GM12875 (cell line): ENCODE data around the gene LCN1.

Experiments
- H3K4me3 ChIP-seq: one replicate; pipeline ENCODE4 v1.5.1; 2011; ENCODE audit warnings: low read depth, low read length, control low read depth
- CTCF ChIP-seq: IDR thresholded peaks from 2 replicates; pipeline ENCODE4 v1.5.1; 2011; ENCODE audit warnings: low read depth, mild to moderate bottlenecking, control low read depth, inconsistent platforms, low read length, moderate library complexity, borderline replicate concordance; ENCODE audit not compliant: insufficient read depth

Gene LCN1

DNA sequence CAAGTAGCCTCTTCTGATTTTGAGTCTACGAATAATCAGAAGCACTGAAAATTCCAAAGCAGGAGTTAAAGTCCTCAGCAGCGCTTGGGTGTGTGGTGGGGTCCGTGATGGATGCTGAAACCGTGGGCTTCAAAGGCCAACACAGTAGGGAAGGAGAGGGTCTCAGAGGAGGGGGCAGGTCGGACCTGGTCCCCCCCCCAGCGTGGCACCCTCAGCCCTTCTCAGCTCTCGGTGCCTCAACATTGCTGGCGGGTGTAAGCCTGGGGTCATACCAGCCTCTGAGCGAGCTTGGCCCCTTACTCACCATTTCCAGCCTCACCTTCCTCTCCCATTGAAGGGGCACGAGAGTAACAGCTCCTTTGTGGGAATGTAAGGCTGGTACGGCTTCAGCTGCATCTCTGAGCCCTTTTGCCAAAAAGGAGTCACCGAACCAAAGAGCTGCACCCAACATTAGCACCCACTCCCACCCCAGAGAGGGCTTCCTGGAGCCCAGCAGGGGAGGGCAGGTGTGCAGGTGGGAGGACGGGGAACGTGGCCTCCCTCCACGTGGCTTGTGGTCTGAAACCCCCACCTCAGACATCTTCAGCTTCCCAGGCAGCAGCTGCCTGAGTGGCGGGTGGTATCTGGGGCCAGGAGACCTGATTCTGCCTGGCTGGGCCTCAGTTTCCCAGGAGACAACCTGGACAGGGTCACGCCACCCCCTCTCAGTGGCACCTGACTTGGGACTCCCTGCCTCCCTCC, 6.7 kb upstream of the LCN1 start:
- no peak overlapping the region for H3K4me3 ChIP-seq
- no peak for TF ChIP-seq CTCF

DNA sequence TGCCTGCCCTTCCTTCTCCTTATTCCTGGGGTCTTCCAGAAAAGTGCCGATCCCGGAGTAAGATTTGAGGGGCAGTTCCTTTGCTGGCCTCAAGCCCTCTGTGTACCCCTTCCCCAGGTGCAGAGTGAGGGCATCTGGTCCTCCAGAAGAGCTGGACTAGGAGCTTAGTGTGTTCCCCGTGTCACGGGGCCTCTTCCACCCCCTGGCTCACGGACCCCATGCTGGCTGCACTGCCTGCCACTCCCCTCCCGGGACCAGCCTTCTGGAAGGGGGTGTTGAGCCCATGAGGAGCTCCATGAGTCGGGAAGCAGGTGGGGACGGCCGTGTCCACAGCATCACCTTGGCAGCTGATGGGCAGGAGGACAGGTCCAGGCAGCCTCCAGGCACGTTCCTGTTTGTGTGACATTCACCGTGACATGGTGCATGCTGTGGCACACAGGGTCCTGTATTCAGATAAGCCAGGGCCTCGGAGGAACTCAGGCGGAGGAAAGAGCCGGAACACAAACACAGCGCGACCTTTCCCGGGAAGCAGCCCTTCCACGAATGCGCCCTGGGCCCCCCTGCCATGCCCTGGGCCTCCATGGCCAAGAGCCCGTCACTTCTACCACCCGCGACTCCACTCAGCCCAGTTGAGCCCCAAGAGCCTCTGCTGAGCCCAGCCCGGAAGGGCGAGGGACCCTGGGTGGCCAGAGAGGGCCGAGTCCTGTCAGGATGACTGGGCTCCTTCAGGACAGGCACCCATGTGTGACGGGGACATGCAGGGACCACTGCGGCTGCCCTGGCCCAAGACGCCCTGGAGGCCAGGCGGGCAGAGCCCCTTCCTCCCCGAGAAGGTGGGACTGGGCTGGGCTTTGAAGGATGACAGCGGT, 5.9 kb upstream of the LCN1 start:
- no peak overlapping the region for H3K4me3 ChIP-seq
- TF ChIP-seq CTCF = no peak

DNA sequence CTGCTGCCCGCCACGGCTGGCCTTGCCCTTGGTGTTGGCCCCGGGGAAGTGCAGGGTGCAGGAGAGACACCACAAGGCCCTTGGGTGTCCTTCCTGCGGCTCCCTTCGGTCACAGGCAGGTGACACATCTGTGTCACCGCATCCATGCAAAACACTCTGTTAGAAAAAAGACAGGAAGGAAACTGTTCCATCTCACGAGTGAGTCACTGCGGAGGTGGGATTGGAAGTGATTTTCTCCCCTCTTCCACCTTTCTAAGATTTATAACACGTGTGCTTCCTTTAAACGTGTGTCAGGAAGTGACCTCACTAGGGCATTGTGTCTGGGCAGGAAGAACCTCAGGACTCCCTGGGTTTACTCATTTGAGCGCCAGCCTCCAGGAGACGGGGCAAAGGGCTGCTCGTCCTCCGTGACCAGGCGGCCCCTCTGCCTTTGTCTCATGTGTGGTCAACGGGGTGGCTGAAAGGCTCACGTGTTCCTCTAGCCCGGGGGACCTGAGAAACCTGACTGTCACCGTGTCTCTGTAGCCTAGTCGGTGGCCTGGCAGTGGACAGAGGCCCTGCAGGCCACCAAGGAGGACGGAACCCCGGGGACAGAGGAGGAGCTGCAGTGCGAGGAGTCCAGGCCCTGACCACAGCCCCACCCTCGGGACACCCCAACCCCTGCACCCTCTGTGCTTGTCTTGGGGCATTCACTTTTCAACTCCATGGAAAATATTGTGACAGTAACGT, 4.9 kb upstream of the LCN1 start:
- H3K4me3 ChIP-seq = no peak overlapping the region

DNA sequence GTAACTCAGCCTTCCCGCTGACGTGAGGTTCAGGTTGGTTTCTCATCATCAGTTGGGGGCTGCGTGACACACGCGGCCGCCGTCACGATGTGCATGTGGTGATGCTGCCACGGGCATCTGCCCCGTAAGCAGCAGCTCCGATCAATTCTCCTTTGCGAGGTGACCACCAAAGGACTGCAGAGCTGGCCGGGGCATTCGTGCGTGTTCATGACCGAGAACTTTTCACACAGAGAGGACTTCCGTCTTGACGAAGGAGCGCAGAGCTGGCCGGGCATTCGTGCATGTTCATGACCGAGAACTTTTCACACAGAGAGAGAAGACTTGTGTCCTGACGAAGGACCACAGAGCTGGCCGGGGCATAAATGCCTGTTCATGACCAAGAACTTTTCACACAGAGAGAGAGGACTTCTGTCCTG, 3.8 kb upstream of the LCN1 start:
- TF ChIP-seq CTCF = no peak
- H3K4me3 ChIP-seq = no peak overlapping the region

More for the DNA sequence above, 4.9 kb upstream of the LCN1 start:
- no peak for TF ChIP-seq CTCF

GRCh38 chr9:135519179-135519971, 1.9 kb upstream of the LCN1 start:
- no peak overlapping the region for H3K4me3 ChIP-seq
- no peak for TF ChIP-seq CTCF

DNA sequence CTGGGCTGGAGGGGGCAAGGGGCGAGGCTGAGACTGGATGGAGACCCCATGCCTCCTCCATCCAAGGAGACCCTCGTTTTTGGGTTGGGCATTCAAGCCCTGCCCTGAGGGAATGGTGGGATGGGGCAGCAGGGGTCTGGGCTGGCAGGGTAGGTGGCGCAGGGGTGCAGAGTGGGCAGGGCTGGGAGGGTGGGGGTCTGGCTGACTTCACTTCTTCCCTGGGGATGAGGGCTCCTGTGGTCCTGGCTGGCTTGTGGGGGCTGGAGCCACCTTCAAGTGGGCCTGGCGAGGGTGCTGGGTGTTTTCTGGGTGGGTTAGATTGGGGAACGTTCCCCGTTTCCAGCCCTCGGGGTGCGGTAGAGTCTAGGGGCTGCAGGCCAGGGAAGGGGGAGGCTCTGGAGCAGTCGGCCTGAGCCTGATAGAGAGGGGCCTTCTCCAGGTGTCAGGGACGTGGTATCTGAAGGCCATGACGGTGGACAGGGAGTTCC, 412 bp downstream of the LCN1 start:
- H3K4me3 ChIP-seq = no peak overlapping the region
- TF ChIP-seq CTCF = no peak
